Measurements from ENCODE around the gene TAF10.

Gene TAF10

DNA sequence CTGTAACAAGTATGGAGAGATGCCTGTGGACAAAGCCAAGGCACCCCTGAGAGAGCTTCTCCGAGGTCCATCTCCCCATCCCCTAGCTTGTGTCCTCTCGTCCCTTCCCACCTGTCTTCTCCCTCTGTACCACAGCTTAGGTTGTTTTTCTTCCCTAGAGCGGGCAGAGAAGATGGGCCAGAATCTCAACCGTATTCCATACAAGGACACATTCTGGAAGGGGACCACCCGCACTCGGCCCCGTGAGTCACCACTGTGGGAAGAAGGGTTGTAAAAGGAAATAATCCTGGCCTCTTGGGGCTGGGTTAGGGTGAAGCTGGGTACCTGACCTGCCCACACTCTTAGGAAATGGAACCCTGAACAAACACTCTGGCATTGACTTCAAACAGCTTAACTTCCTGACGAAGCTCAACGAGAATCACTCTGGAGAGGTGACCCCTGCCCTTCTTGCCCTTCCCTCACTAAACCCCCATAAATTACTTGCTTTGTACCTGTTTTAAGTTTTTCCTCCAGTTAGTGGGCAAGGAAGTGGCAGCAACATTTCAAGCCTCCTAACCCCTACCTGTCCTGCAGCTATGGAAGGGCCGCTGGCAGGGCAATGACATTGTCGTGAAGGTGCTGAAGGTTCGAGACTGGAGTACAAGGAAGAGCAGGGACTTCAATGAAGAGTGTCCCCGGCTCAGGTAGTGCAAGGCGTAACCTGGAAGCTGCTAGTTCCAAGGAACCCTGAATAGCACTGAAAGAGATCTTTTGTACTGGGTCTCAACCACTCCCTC lies 3.1 kb downstream of the TAF10 start:
- DNase-seq (ENCODE audit: low read depth in 2 of 2), result no peak

DNA sequence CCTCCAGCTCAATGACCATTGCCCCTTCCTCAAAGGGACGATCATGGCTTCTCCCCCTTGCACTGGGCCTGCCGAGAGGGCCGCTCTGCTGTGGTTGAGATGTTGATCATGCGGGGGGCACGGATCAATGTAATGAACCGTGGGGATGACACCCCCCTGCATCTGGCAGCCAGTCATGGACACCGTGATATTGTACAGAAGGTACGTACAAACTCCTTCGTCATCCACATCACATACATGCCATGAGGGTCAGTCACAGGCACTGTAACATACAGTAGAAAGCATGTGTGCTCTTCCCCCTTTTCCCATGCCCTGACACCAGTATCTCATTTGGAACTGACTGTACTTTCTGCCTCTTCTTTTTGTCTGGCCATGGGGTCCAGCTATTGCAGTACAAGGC lies 4.0 kb downstream of the TAF10 start:
- DNase-seq (ENCODE audit: low read depth in 2 of 2), result no peak

GRCh38 chr11:6607190-6607795 lies 4.7 kb downstream of the TAF10 start:
- no peak for DNase-seq (ENCODE audit: low read depth in 2 of 2)

- no peak for DNase-seq (ENCODE audit: low read depth in 2 of 2)
Observed at GRCh38 chr11:6606471-6607189, 5.4 kb downstream of the TAF10 start.

GRCh38 chr11:6604790-6605189 lies 7.2 kb downstream of the TAF10 start:
- DNase-seq (ENCODE audit: low read depth in 2 of 2), result no peak

DNA sequence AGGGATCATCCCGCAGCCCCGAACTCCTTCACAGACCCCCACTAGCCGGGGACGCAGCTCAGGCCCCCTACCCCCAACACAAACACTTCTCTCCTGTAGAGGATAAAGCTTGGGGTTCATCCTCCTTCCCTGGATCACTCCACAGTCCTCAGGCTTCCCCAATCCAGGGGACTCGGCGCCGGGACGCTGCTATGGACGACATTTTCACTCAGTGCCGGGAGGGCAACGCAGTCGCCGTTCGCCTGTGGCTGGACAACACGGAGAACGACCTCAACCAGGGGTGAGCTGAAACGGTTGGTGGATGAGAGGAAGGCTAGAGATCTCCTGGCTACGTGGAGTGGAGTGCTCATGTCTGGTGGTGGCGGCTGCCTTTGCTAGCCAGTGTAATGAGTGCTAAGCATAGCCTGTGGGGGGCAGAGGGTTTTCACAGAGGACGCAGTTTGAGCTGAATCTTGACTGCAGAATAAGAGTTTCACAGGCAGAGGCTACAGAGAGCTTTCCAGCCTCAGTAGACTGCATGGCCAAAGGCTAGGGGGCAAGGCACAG lies 7.9 kb downstream of the TAF10 start:
- DNase-seq (ENCODE audit: low read depth in 2 of 2), result peak in 1 of 2 donors; percentile 36

GRCh38 chr11:6603287-6604080 lies 8.5 kb downstream of the TAF10 start, which contains the start of the genes ILK and RRP8:
Gene ILK, plus strand, starts transcription at chr11:6603774. Its CDS starts 498 bp downstream, at chr11:6604272.
Gene RRP8, minus strand, starts transcription at chr11:6603616. Its CDS starts 114 bp downstream, at chr11:6603502.
- peak; percentile 58 to 70 for DNase-seq (ENCODE audit: low read depth in 2 of 2)

DNA sequence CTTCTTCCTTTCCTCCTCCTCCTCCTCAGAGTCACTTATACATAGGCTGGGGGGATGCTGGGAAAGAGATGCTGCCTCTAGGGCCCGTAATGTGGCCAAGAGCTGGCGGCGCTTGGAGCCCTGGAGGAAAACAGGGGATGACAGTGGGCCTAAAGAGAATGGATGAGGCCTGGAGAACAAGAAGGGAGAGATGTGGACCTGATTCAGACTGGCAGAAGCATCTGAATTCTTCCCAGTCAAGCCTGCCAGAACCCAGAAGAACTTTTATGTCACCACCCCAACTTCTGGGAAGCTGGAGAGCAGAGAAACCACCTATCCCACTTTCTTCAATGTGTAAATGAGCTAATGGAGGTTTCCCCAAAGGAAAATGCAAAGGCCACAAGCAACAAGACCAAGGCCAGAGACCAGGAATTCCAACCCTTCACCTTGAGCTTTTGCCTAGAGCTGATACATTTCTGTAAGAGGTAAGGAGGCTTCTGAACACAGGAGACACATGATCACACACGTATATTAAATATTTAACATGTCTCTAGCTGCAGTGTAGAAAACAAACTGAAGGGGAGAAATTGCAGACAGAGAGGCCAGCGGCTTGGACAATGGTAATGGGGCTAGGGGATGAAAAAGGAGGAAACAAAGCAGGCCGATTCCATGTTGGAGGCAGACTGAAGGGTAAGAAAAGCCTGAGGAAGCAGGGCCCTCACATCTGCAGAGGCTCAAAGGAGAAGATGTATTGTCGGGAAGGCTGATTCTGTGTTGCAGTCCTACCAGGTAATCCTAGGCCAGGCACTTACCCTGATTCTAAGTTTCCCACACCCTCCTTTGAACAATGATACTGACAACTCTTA lies 9.7 kb downstream of the TAF10 start:
- no peak for DNase-seq (ENCODE audit: low read depth in 2 of 2)

GRCh38 chr11:6601041-6601461 lies 11.0 kb downstream of the TAF10 start:
- DNase-seq (ENCODE audit: low read depth in 2 of 2), result no peak

DNA sequence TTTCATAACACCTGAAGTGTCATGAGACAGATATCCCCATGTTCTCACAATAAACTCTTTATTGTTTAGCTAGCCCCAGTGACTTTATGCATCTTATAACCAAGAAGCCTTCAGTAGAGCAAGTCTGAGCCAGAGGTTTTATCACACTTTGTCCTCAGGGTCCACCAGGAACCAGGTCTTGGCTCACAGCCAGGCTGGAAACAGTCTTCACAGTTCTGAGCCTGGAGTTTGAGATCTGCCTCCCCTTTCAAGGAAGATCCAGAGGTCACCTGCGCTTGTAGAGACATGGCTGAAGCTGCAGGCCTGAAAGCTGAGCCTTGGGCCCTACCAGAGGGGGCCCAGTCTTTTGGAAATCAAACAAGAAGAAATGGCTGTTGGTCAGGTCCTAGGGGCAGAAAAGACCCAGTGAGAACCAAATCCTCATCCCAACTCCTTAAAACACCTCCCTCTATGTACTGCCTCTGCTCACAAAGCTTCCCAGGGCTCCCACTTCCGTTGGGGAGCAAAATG lies 12.1 kb downstream of the TAF10 start:
- no peak for DNase-seq (ENCODE audit: low read depth in 2 of 2)

DNA sequence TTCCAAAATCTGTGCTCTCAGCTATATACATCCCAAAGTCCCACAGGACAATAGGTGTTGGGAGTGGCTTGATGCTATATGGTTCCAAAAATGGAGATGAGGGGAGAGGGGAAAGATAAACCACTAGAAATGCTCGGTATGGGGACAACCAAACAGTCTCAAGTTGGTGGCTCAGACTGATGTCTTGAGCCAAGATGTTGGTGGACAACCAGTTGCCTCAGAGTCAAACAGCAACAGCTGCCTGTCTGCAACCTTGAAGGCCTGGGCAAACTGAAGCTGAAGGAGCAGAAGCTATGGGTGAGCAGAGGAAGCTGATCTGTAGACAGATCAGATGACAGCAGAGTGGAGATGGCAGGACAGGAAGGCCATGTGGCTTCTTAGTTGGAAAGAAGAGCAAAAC lies 12.6 kb downstream of the TAF10 start:
- no peak for DNase-seq (ENCODE audit: low read depth in 2 of 2)

GRCh38 chr11:6598555-6598954 lies 13.5 kb downstream of the TAF10 start:
- no peak for DNase-seq (ENCODE audit: low read depth in 2 of 2)

GRCh38 chr11:6596239-6596877 lies 15.7 kb downstream of the TAF10 start:
- no peak for DNase-seq (ENCODE audit: low read depth in 2 of 2)

DNA sequence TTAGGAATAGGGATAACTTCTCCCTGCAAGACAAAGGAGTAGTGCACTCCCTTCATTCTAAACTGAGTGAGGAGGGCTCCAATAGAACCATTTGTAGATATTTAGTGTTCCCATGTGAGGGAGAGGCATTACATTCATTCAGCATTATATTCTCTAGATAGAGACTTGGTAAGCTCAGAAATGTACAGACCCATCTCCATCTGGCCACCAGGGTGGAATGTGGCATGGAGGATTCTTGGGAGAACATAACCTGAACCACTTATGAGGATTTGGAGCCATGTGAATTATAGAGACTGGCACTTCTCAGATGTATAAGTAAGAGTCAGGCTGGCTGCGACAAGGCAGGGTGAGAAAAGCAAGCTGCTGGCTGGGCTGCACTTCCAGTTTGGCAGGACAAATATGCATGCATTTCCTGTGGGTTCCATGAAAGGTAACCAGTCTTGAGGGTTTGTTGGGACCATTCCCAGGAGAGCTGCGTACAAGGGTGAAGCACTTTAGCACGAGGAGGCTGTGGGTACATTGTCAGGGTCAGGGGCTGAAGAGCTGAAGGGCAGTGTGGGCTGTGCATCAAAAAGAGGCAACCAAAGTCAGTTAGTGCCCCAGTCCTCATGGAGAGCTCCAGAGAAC lies 17.8 kb downstream of the TAF10 start:
- DNase-seq (ENCODE audit: low read depth in 2 of 2), result no peak

DNA sequence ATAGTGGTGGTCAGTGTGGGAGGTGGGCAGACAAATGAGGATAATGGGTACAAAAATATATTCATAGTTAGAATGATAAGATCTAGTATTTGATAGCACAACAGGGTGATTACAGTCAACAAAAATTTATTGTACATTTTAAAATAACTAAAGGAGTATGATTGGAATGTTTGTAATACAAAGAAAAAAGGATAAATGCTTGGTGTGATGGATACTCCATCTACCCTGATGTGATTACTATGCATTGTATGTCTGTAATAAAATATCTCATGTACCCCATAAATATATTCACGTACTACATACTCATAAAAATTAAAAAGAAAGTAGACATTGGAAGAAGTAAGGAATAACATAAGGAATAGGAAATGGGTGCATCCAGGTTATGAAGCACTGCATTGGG lies 24.0 kb downstream of the TAF10 start:
- no peak for DNase-seq (ENCODE audit: low read depth in 2 of 2)

- no peak for DNase-seq (ENCODE audit: low read depth in 2 of 2)
Observed at GRCh38 chr11:6587360-6587953, 24.6 kb downstream of the TAF10 start.

GRCh38 chr11:6586434-6587359 lies 25.3 kb downstream of the TAF10 start:
- DNase-seq (ENCODE audit: low read depth in 2 of 2), result no peak

DNA sequence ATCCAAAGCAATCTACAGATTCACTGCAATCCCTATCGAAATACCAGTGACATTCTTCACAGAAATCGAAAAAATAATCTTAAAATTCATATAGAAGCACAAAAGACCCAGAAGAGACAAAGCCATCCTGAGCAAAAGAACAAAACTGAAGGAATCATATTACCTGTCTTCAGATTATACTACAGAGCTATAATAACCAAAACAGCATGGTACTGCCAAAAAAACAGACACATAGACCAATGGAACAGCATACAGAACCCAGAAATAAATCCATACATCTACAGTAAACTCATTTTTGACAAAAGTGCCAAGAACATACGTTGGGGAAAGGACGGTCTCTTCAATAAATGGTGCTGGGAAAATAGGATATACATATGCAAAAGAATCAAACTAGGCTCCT lies 27.5 kb downstream of the TAF10 start:
- no peak for DNase-seq (ENCODE audit: low read depth in 2 of 2)
